Left ventricle myocardium inferior (tissue), 1 donor: ENCODE measurements around the gene DISP3. TPM values are rescaled to one million over a fixed set of nuclear protein-coding genes. Genes with fewer than 3 reads are reported as not detected.

Experiments
- DNase-seq: peaks from one replicate; pipeline ENCODE4 v3.0.0-alpha.2; 2020
- H3K27ac ChIP-seq: fragments of 200-600 bp; replicated peaks from 2 replicates; pipeline ENCODE4 v1.8.0; 2021
- H3K27me3 ChIP-seq: fragments of 200-600 bp; 2 replicates; pipeline ENCODE4 v1.8.0; 2021; ENCODE audit warnings: low read depth
- H3K36me3 ChIP-seq: fragments of 200-600 bp; 2 replicates; pipeline ENCODE4 v1.8.0; 2021
- H3K4me1 ChIP-seq: fragments of 200-600 bp; 2 replicates; pipeline ENCODE4 v1.8.0; 2021
- H3K4me3 ChIP-seq: fragments of 200-600 bp; 2 replicates; pipeline ENCODE4 v1.8.0; 2021; ENCODE audit warnings: mild to moderate bottlenecking, moderate library complexity
- H3K9me3 ChIP-seq: fragments of 200-600 bp; replicated peaks from 2 replicates; pipeline ENCODE4 v1.8.0; 2021
- CTCF ChIP-seq: fragments of 200-600 bp; IDR thresholded peaks from 2 replicates; pipeline ENCODE4 v1.8.0; 2021; ENCODE audit warnings: antibody characterized with exemption, mild to moderate bottlenecking, borderline replicate concordance
- intact Hi-C: fragments of 100-400 bp; cut with micrococcal nuclease; formaldehyde crosslinking; loops from one replicate; pipeline ENCODE4 v1.11.0; 2022
- total RNA-seq: library from RNA; stranded (reverse); fragmentation: NEBNext Ultra II Directional; extraction: Animal tissue kit (Norgen Biotek cat#: 25700); gene quantifications from one replicate; pipeline ENCODE4 v1.2.1, GENCODE V29; 2021
- donor health status: DM: no; HTN: yes; CAD: no; lungs with severe emphysema.

The DISP3 gene
- total RNA-seq, 1 donor from 2014 or later: not detected

GRCh38 chr1:11536573-11537379, 57.8 kb downstream of the DISP3 start:
- Histone ChIP-seq H3K4me1 (no peaks in the 10 kb centered on the region), H3K36me3 (no peaks in the 10 kb centered on the region), H3K4me3 (no peak overlapping the region), H3K27me3 (peaks cover 77% of the 10 kb centered on the region), H3K27ac (no peak overlapping the region), H3K9me3 (no peaks in the 10 kb centered on the region)
- TF ChIP-seq CTCF: no peak
- intact Hi-C loops: no loop called here
- no peak for DNase-seq

- TF ChIP-seq CTCF: no peak
- H3K4me3 ChIP-seq: no peak overlapping the region
- intact Hi-C loops: no loop called here
- H3K9me3 ChIP-seq: no peaks in the 10 kb centered on the region
- H3K36me3 ChIP-seq: no peaks in the 10 kb centered on the region
- H3K4me1 ChIP-seq: no peaks in the 10 kb centered on the region
- no peak for DNase-seq
- H3K27me3 ChIP-seq: peaks cover 81% of the 10 kb centered on the region
- no peak overlapping the region for H3K27ac ChIP-seq
Observed at GRCh38 chr1:11537380-11537764, 58.4 kb downstream of the DISP3 start.

GRCh38 chr1:11537854-11538591, 59.1 kb downstream of the DISP3 start:
- no peak overlapping the region for H3K27ac ChIP-seq
- H3K27me3 ChIP-seq: peaks cover 87% of the 10 kb centered on the region
- no peak for TF ChIP-seq CTCF
- no peaks in the 10 kb centered on the region for H3K4me1 ChIP-seq
- H3K4me3 ChIP-seq: no peak overlapping the region
- no peak for DNase-seq
- no peaks in the 10 kb centered on the region for H3K9me3 ChIP-seq
- intact Hi-C loops: no loop called here
- no peaks in the 10 kb centered on the region for H3K36me3 ChIP-seq

GRCh38 chr1:11538886-11539285, 59.9 kb downstream of the DISP3 start:
- Histone ChIP-seq H3K9me3 (no peaks in the 10 kb centered on the region), H3K27me3 (peaks cover 96% of the 10 kb centered on the region), H3K27ac (no peak overlapping the region), H3K4me1 (no peaks in the 10 kb centered on the region), H3K36me3 (no peaks in the 10 kb centered on the region), H3K4me3 (no peak overlapping the region)
- intact Hi-C loops: no loop called here
- DNase-seq: no peak
- TF ChIP-seq CTCF: no peak

- TF ChIP-seq CTCF: no peak
- Histone ChIP-seq H3K27me3 (peaks cover 99% of the 10 kb centered on the region), H3K27ac (no peak overlapping the region), H3K9me3 (no peaks in the 10 kb centered on the region), H3K4me1 (no peaks in the 10 kb centered on the region), H3K4me3 (no peak overlapping the region), H3K36me3 (no peaks in the 10 kb centered on the region)
- intact Hi-C loops: no loop called here
- no peak for DNase-seq
Observed at GRCh38 chr1:11539850-11540772, 61.2 kb downstream of the DISP3 start.
